Trophoblast cell (in vitro differentiated cells and primary cell): ENCODE measurements around the gene IQCM.
A peak's percentile ranks its signal among the peaks of the same experiment; 100 is the strongest.

Experiments
- DNase-seq, 2 donors: peaks; one replicate each; pipeline ENCODE4 v3.0.0-alpha.2; 2016
- H2AFZ ChIP-seq: 2 replicates; pipeline ENCODE4 v1.6.1; 2013; ENCODE audit warnings: low read length, moderate library complexity, mild to moderate bottlenecking; ENCODE audit not compliant: insufficient read depth, poor library complexity
- H2AK5ac ChIP-seq: 2 replicates; pipeline ENCODE4 v1.6.1; 2013; ENCODE audit warnings: mild to moderate bottlenecking, low read length
- H2BK120ac ChIP-seq: 2 replicates; pipeline ENCODE4 v1.6.1; 2013; ENCODE audit warnings: low read length, mild to moderate bottlenecking, moderate library complexity; ENCODE audit not compliant: insufficient read depth, poor library complexity
- H2BK12ac ChIP-seq: 2 replicates; pipeline ENCODE4 v1.6.1; 2013; ENCODE audit warnings: mild to moderate bottlenecking, low read length, moderate library complexity
- H2BK5ac ChIP-seq: 2 replicates; pipeline ENCODE4 v1.6.1; 2013; ENCODE audit warnings: low read length, low read depth, moderate library complexity, mild to moderate bottlenecking; ENCODE audit not compliant: poor library complexity
- H3K14ac ChIP-seq: 2 replicates; pipeline ENCODE4 v1.6.1; 2013; ENCODE audit warnings: mild to moderate bottlenecking, low read length
- H3K18ac ChIP-seq: 2 replicates; pipeline ENCODE4 v1.6.1; 2013; ENCODE audit warnings: mild to moderate bottlenecking, low read length
- H3K23ac ChIP-seq: 2 replicates; pipeline ENCODE4 v1.6.1; 2013; ENCODE audit warnings: low read length
- H3K27ac ChIP-seq: 2 replicates; pipeline ENCODE4 v1.5.1; 2013; ENCODE audit warnings: low read depth, mild to moderate bottlenecking, inconsistent platforms, low read length, moderate library complexity
- H3K27me3 ChIP-seq: 2 replicates; pipeline ENCODE4 v1.6.1; 2013; ENCODE audit warnings: inconsistent platforms, mild to moderate bottlenecking, low read length, moderate library complexity; ENCODE audit not compliant: insufficient read depth
- H3K36me3 ChIP-seq, 2 experiments: 1 replicate in 1 of 2; 2 replicates in 1 of 2; pipeline ENCODE4 v1.6.1; 2013; ENCODE audit warnings: low read length in 2 of 2, mild to moderate bottlenecking in 2 of 2, moderate library complexity in 1 of 2; ENCODE audit not compliant: insufficient read depth in 2 of 2, control insufficient read depth in 1 of 2
- H3K4ac ChIP-seq: 2 replicates; pipeline ENCODE4 v1.6.1; 2013; ENCODE audit warnings: low read depth, mild to moderate bottlenecking, low read length, moderate library complexity
- H3K4me1 ChIP-seq, 2 experiments: 1 replicate in 1 of 2; 2 replicates in 1 of 2; pipeline ENCODE4 v1.6.1; 2013; ENCODE audit warnings: low read length in 2 of 2, mild to moderate bottlenecking in 2 of 2, moderate library complexity in 1 of 2; ENCODE audit not compliant: insufficient read depth in 2 of 2, control insufficient read depth in 1 of 2
- H3K4me2 ChIP-seq: 2 replicates; pipeline ENCODE4 v1.6.1; 2013; ENCODE audit warnings: inconsistent platforms, mild to moderate bottlenecking, low read length, moderate library complexity
- H3K4me3 ChIP-seq: 2 replicates; pipeline ENCODE4 v1.5.1; 2013; ENCODE audit warnings: mild to moderate bottlenecking, low read depth, low read length, inconsistent platforms
- H3K79me1 ChIP-seq: one replicate; pipeline ENCODE4 v1.6.1; 2013; ENCODE audit warnings: low read length
- H3K79me2 ChIP-seq: 2 replicates; pipeline ENCODE4 v1.6.1; 2013; ENCODE audit warnings: low read length, mild to moderate bottlenecking; ENCODE audit not compliant: control insufficient read depth, insufficient read depth, poor library complexity
- H3K9ac ChIP-seq: 2 replicates; pipeline ENCODE4 v1.6.1; 2013; ENCODE audit warnings: mild to moderate bottlenecking, low read length
- H3K9me3 ChIP-seq: 2 replicates; pipeline ENCODE4 v1.6.1; 2013; ENCODE audit warnings: low read depth, mild to moderate bottlenecking, control low read depth, inconsistent platforms, low read length; ENCODE audit not compliant: insufficient read depth
- H4K12ac ChIP-seq: 2 replicates; pipeline ENCODE4 v1.6.1; 2013; ENCODE audit warnings: low read depth, mild to moderate bottlenecking, low read length, moderate library complexity
- H4K8ac ChIP-seq: 2 replicates; pipeline ENCODE4 v1.6.1; 2013; ENCODE audit warnings: low read depth, mild to moderate bottlenecking, low read length, moderate library complexity
- H4K91ac ChIP-seq: one replicate; pipeline ENCODE4 v1.6.1; 2013; ENCODE audit warnings: low read depth, mild to moderate bottlenecking, low read length, moderate library complexity
- WGBS: extraction: QIAGEN DNeasy Blood & Tissue Kit; methylation state at CpG from one replicate; pipeline ENCODE4 v1.1.7; 2013; ENCODE audit warnings: missing lambda C conversion rate; ENCODE audit not compliant: insufficient read length, insufficient coverage; ENCODE audit errors: extremely low coverage; 5-methylcytosine and 5-hydroxymethylcytosine counted together

The IQCM gene

GRCh38 chr4:149838036-149838435, 22.4 kb upstream of the IQCM start:
- Histone ChIP-seq H3K4ac (no peak overlapping the region), H4K8ac (no peak overlapping the region), H2BK120ac (no peak overlapping the region), H3K23ac (no peak overlapping the region), H3K9ac (no peak overlapping the region), H3K4me1 (no peaks in the 10 kb centered on the region), H3K36me3 (no peaks in the 10 kb centered on the region), H3K9me3 (no peaks in the 10 kb centered on the region), H3K18ac (no peak overlapping the region), H2AK5ac (no peak overlapping the region), H2BK5ac (no peak overlapping the region), H3K79me1 (peaks cover 2% of the 10 kb centered on the region), H3K79me2 (no peaks in the 10 kb centered on the region), H3K27ac (no peak overlapping the region), H4K12ac (no peak overlapping the region), H3K14ac (no peak overlapping the region), H4K91ac (no peak overlapping the region), H3K27me3 (no peaks in the 10 kb centered on the region), H3K4me3 (no peak overlapping the region), H2AFZ (no peak overlapping the region), H2BK12ac (no peak overlapping the region), H3K4me2 (no peak overlapping the region)
- no CpG with 5 or more reads among the region's 1 CpG for WGBS
- no peak for DNase-seq

GRCh38 chr4:149836546-149836945, 20.9 kb upstream of the IQCM start:
- no CpG with 5 or more reads among the region's 3 CpGs for WGBS
- H3K14ac ChIP-seq = no peak overlapping the region
- H3K18ac ChIP-seq = no peak overlapping the region

GRCh38 chr4:149835280-149835679, 19.6 kb upstream of the IQCM start:
- Histone ChIP-seq H2BK120ac (no peak overlapping the region), H3K79me1 (no peaks in the 10 kb centered on the region), H3K4ac (no peak overlapping the region), H3K36me3 (no peaks in the 10 kb centered on the region), H2BK12ac (no peak overlapping the region), H3K27ac (no peak overlapping the region), H3K4me3 (no peak overlapping the region), H2AFZ (no peak overlapping the region), H4K8ac (no peak overlapping the region), H3K9ac (no peak overlapping the region), H4K91ac (no peak overlapping the region), H3K9me3 (no peaks in the 10 kb centered on the region), H3K18ac (no peak overlapping the region), H3K14ac (no peak overlapping the region), H2BK5ac (no peak overlapping the region), H4K12ac (no peak overlapping the region), H3K23ac (no peak overlapping the region), H3K4me2 (no peak overlapping the region), H3K27me3 (no peaks in the 10 kb centered on the region), H2AK5ac (no peak overlapping the region), H3K4me1 (no peaks in the 10 kb centered on the region), H3K79me2 (no peaks in the 10 kb centered on the region)
- DNase-seq = no peak
- WGBS = no CpG with 5 or more reads among the region's 15 CpGs

More at GRCh38 chr4:149836546-149836945, 20.9 kb upstream of the IQCM start:
- H3K4me1 ChIP-seq = no peaks in the 10 kb centered on the region
- H2BK5ac ChIP-seq = no peak overlapping the region
- H4K91ac ChIP-seq = no peak overlapping the region
- no peak overlapping the region for H2BK120ac ChIP-seq
- peaks cover 2% of the 10 kb centered on the region for H3K79me1 ChIP-seq
- no peak overlapping the region for H3K4me3 ChIP-seq
- no peak overlapping the region for H4K12ac ChIP-seq
- no peaks in the 10 kb centered on the region for H3K36me3 ChIP-seq
- no peak overlapping the region for H3K27ac ChIP-seq
- no peaks in the 10 kb centered on the region for H3K27me3 ChIP-seq
- no peaks in the 10 kb centered on the region for H3K9me3 ChIP-seq
- H3K9ac ChIP-seq = no peak overlapping the region
- no peak overlapping the region for H2AK5ac ChIP-seq
- H3K4me2 ChIP-seq = no peak overlapping the region
- H4K8ac ChIP-seq = no peak overlapping the region
- no peak overlapping the region for H2AFZ ChIP-seq
- H3K23ac ChIP-seq = no peak overlapping the region
- no peak overlapping the region for H2BK12ac ChIP-seq
- peak in 1 of 2 donors; percentile 23 for DNase-seq
- H3K79me2 ChIP-seq = no peaks in the 10 kb centered on the region
- no peak overlapping the region for H3K4ac ChIP-seq

GRCh38 chr4:149831656-149832208, 16.1 kb upstream of the IQCM start:
- H3K18ac ChIP-seq = no peak overlapping the region
- H3K27ac ChIP-seq = no peak overlapping the region
- H4K91ac ChIP-seq = no peak overlapping the region
- no peak overlapping the region for H3K14ac ChIP-seq
- H3K27me3 ChIP-seq = no peaks in the 10 kb centered on the region
- H3K79me2 ChIP-seq = no peaks in the 10 kb centered on the region
- no peak overlapping the region for H4K8ac ChIP-seq
- no peak overlapping the region for H2AFZ ChIP-seq
- no peak for DNase-seq
- no peak overlapping the region for H2BK120ac ChIP-seq
- H3K36me3 ChIP-seq = no peaks in the 10 kb centered on the region
- H2BK5ac ChIP-seq = no peak overlapping the region
- H3K9me3 ChIP-seq = no peaks in the 10 kb centered on the region
- H3K4me3 ChIP-seq = no peak overlapping the region
- no peak overlapping the region for H2BK12ac ChIP-seq
- H3K4me1 ChIP-seq = no peaks in the 10 kb centered on the region
- no peak overlapping the region for H3K9ac ChIP-seq
- no peak overlapping the region for H3K4ac ChIP-seq
- no peak overlapping the region for H3K23ac ChIP-seq
- H3K79me1 ChIP-seq = no peaks in the 10 kb centered on the region
- H3K4me2 ChIP-seq = no peak overlapping the region
- H2AK5ac ChIP-seq = no peak overlapping the region
- no peak overlapping the region for H4K12ac ChIP-seq
